ENCODE results near the gene YAF2. TPM values are rescaled to one million over a fixed set of nuclear protein-coding genes. Genes with fewer than 3 reads are reported as not detected.

YAF2 gene
- total RNA-seq, 4 donors from 2014 or later: 56.7 to 92.2 (median 70.5) TPM

DNA sequence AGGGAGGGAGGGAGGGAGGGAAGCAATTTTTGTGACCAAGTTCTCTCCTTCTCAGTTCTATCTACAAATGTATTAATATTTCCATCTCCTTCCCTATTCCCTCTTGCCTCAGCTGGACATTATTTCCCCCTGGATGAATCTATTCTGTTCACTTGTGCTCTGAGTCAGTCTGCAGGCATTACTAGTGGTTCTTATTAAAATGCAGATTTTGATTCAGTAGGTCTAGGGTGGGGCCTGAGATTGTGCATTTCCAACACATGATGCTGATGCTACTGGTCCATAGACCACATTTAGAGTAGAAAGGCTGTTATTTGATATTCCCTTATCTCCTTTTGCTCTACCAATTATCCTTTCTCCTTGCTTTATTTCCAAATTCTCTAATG lies 40.1 kb upstream of the YAF2 start:
- DNase-seq: no peak
- TF ChIP-seq, protein P1, sequence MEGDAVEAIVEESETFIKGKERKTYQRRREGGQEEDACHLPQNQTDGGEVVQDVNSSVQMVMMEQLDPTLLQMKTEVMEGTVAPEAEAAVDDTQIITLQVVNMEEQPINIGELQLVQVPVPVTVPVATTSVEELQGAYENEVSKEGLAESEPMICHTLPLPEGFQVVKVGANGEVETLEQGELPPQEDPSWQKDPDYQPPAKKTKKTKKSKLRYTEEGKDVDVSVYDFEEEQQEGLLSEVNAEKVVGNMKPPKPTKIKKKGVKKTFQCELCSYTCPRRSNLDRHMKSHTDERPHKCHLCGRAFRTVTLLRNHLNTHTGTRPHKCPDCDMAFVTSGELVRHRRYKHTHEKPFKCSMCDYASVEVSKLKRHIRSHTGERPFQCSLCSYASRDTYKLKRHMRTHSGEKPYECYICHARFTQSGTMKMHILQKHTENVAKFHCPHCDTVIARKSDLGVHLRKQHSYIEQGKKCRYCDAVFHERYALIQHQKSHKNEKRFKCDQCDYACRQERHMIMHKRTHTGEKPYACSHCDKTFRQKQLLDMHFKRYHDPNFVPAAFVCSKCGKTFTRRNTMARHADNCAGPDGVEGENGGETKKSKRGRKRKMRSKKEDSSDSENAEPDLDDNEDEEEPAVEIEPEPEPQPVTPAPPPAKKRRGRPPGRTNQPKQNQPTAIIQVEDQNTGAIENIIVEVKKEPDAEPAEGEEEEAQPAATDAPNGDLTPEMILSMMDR (IDR thresholded peaks at IDR 0.05): no peak
- TF ChIP-seq POLR2A (IDR thresholded peaks at IDR 0.05): no peak
- H3K4me3 ChIP-seq (replicated peaks in 1 of 3): no peak overlapping the region
- no peaks in the 10 kb centered on the region for H3K36me3 ChIP-seq
- no peaks in the 10 kb centered on the region for H3K27me3 ChIP-seq
- no peak overlapping the region for H3K27ac ChIP-seq
- no peaks in the 10 kb centered on the region for H3K9me3 ChIP-seq
- no peaks in the 10 kb centered on the region for H3K4me1 ChIP-seq
- intact Hi-C loops (cut with DNase I): no loop called here

DNA sequence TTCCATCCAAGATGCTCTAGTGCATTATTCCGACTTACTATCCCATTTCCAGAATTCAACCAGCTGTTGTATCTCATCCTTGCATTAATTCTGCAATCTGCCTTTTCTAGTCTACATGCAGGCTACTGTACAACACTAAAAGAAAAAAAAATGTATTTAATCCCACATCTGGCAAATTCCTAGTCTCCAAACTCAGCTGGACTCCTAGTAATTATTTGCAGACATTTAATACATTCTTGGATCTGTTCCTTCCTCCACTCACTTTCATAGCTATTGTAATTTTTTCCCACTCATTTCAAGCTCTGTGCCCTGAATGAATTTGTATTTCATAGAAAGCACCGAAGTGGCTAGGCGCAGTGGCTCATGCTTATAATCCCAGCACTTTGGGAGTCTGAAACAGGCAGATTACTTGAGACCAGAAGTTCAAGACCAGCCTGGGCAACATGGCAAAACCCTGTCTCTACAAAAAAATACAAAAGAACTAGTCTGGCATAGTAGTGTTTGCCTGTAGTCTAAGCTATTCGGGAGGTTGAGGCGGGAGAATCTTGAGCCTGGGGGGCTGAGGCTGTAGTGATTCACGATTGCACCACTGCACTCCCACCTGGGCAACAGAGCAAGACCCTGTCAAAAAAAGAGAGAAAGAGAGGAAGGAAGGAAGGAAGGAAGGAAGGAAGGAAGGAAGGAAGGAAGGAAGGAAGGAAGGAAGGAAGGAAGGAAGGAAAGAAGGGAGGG lies 39.5 kb upstream of the YAF2 start:
- TF ChIP-seq POLR2A (IDR thresholded peaks at IDR 0.05): no peak
- TF ChIP-seq, protein P1 (IDR thresholded peaks at IDR 0.05): no peak
- Histone ChIP-seq H3K27me3 (no peaks in the 10 kb centered on the region), H3K36me3 (no peaks in the 10 kb centered on the region), H3K27ac (no peak overlapping the region), H3K9me3 (no peaks in the 10 kb centered on the region), H3K4me3 (replicated peaks in 1 of 3) (no peak overlapping the region), H3K4me1 (no peaks in the 10 kb centered on the region)
- intact Hi-C loops (cut with DNase I): no loop called here
- WGBS, 2 donors: 78 to 83% methylated on average over 6 of the region's 6 CpGs
- DNase-seq: no peak

DNA sequence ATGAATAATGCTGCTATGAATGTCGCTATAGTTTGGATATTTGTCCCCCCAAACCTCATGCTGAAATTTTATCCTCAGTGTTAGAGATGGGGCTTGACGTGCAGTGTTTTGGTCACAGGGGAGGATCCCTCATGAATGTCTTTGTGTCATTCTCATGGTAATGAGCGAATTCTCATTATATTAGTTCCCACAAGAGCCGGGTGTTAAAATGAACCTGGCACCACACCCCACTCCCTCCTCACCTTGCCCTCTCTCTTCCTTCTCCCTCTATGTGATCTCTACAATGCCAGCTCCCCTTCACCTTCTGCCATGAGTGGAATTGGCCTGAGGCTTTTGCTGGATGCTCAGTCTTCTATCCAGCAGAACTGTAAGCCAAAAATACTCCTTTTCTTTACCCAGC lies 37.5 kb upstream of the YAF2 start:
- TF ChIP-seq, protein P1 (IDR thresholded peaks at IDR 0.05): no peak
- TF ChIP-seq POLR2A (IDR thresholded peaks at IDR 0.05): no peak

DNA sequence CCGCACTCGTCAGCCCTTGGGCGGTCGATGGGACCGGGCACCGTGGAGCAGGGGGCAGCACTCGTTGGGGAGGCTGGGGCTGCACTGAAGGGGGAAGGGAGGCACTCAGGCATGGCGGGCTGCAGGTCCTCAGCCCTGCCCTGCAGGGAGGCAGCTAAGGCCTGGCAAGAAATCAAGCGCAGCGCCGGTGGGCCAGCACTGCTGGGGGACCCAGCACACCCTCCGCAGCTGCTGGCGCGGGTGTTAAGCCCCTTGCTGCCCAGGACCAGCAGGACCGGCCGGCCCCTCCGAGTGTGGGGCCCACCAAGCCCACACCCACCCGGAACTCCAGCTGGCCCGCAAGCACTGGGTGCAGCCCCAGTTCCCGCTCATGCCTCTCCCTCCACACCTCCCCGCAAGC lies 35.7 kb upstream of the YAF2 start:
- H3K27me3 ChIP-seq: no peaks in the 10 kb centered on the region
- H3K4me1 ChIP-seq: no peaks in the 10 kb centered on the region
- H3K4me3 ChIP-seq (replicated peaks in 1 of 3): no peak overlapping the region
- no peaks in the 10 kb centered on the region for H3K9me3 ChIP-seq
- intact Hi-C loops (cut with DNase I): no loop called here
- DNase-seq: no peak
- 88 to 98% methylated on average over 6 to 19 of the region's 21 CpGs for WGBS, 2 donors
- no peaks in the 10 kb centered on the region for H3K36me3 ChIP-seq
- TF ChIP-seq, protein P1 (IDR thresholded peaks at IDR 0.05): no peak
- TF ChIP-seq POLR2A (IDR thresholded peaks at IDR 0.05): no peak
- H3K27ac ChIP-seq: no peak overlapping the region

More for the DNA sequence above, 37.5 kb upstream of the YAF2 start:
- Histone ChIP-seq H3K36me3 (no peaks in the 10 kb centered on the region), H3K27me3 (no peaks in the 10 kb centered on the region), H3K4me1 (no peaks in the 10 kb centered on the region), H3K9me3 (no peaks in the 10 kb centered on the region), H3K27ac (no peak overlapping the region), H3K4me3 (replicated peaks in 1 of 3) (no peak overlapping the region)
- no peak for DNase-seq
- 92 to 93% methylated on average over 4 of the region's 4 CpGs for WGBS, 2 donors
- intact Hi-C loops (cut with DNase I): no loop called here

DNA sequence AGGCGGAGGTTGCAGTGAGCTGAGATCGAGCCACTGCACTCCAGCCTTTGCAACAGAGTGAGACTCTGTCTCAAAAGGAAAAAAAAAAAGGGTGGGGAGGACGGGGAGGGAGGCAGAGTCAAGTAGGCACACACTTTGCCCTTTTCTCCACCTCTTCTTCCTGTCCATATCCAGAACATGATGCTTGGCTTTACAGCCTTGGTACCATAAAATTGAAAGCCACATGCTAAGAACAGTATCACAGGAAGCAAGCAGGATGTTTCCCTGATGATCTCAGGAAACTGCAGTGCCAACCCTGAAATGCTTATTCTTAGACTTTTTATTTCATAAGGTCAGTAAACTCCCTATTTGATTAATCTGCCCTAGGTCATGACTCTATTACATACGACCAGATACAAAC lies 32.5 kb upstream of the YAF2 start:
- H3K4me1 ChIP-seq: no peaks in the 10 kb centered on the region
- H3K27ac ChIP-seq: no peak overlapping the region
- intact Hi-C loops (cut with DNase I): no loop called here
- no peaks in the 10 kb centered on the region for H3K9me3 ChIP-seq
- H3K27me3 ChIP-seq: no peaks in the 10 kb centered on the region
- no peaks in the 10 kb centered on the region for H3K36me3 ChIP-seq
- DNase-seq: no peak
- 69 to 72% methylated on average over 4 of the region's 4 CpGs for WGBS, 2 donors
- TF ChIP-seq, protein P1 (IDR thresholded peaks at IDR 0.05): no peak
- no peak for TF ChIP-seq POLR2A (IDR thresholded peaks at IDR 0.05)
- H3K4me3 ChIP-seq (replicated peaks in 1 of 3): no peak overlapping the region
